Heart right ventricle (tissue), 16 donors: ENCODE data around the gene MAP7. TPM values are rescaled to one million over a fixed set of nuclear protein-coding genes. Genes with fewer than 3 reads are reported as not detected.

Experiments used
- ATAC-seq, 8 donors: fragments of 200-7000 bp; cut with Tn5 transposase; one replicate each; pipeline ENCODE4 v1.9.1; 2020; ENCODE audit warnings: mild to moderate bottlenecking in 8 of 8, moderate library complexity in 8 of 8, moderate number of reproducible peaks in 1 of 8
- DNase-seq, 2 donors: peaks; one replicate each; pipeline ENCODE4 v3.0.0-alpha.2; 2020
- H3K27ac ChIP-seq, 10 donors: fragments of 200-600 bp; sonication (generic) in 2 of 10; one replicate each; pipeline versions ENCODE4 v1.5.0 to v1.8.0; 2020 to 2022; ENCODE audit warnings: mild to moderate bottlenecking in 3 of 10
- H3K27me3 ChIP-seq, 7 donors: fragments of 200-600 bp; one replicate each; pipeline ENCODE4 v1.8.0; 2021 to 2022; ENCODE audit warnings: mild to moderate bottlenecking in 2 of 7
- H3K36me3 ChIP-seq, 9 donors: fragments of 200-600 bp; sonication (generic) in 1 of 9; one replicate each; pipeline versions ENCODE4 v1.5.0 to v1.8.0; 2020 to 2022; ENCODE audit warnings: mild to moderate bottlenecking in 2 of 9
- H3K4me1 ChIP-seq, 9 donors: fragments of 200-600 bp; sonication (generic) in 1 of 9; one replicate each; pipeline versions ENCODE4 v1.5.0 to v1.8.0; 2020 to 2022; ENCODE audit warnings: mild to moderate bottlenecking in 4 of 9
- H3K4me3 ChIP-seq, 10 donors: fragments of 200-600 bp; sonication (generic) in 2 of 10; one replicate each; pipeline versions ENCODE4 v1.5.0 to v1.8.0; 2020 to 2022; ENCODE audit warnings: mild to moderate bottlenecking in 7 of 10, moderate library complexity in 2 of 10
- H3K9me3 ChIP-seq, 11 donors: fragments of 200-600 bp in 10 of 11; sonication (generic) in 2 of 11; one replicate each; pipeline versions ENCODE4 v1.5.0 to v1.8.0; 2013 to 2022; ENCODE audit warnings: mild to moderate bottlenecking in 2 of 11, control low read depth in 1 of 11, moderate library complexity in 1 of 11
- WGBS, 2 donors: extraction: QIAGEN DNeasy Blood & Tissue Kit; methylation state at CpG; one replicate each; pipeline ENCODE4 v1.1.7; 2013; ENCODE audit warnings: inconsistent platforms in 1 of 2; 5-methylcytosine and 5-hydroxymethylcytosine counted together
- intact Hi-C, 10 donors: fragments of 100-400 bp; cut with DNase I; formaldehyde crosslinking; loops; one replicate each; pipeline versions ENCODE4 v1.11.1 to v1.14.2; 2022
- polyA plus RNA-seq, 2 donors: library from polyadenylated mRNA; stranded (reverse); fragments of 200-250 nt; gene quantifications; one replicate each; pipeline ENCODE4 v1.2.3, GENCODE V29; 2013
- total RNA-seq, 10 donors: library from RNA; stranded (reverse); fragmentation: NEBNext Ultra II Directional in 3 of 10; extraction: Animal tissue kit (Norgen Biotek cat#: 25700) in 3 of 10; gene quantifications; one replicate each; pipeline versions ENCODE4 v1.2.1 to v1.2.4, GENCODE V29; 2021 to 2023
- TF ChIP-seq, protein P1 (sequence below), 9 donors: fragments of 200-600 bp; sonication (generic) in 2 of 9; IDR thresholded peaks; one replicate each; pipeline versions ENCODE4 v1.5.0 to v1.8.0; 2021 to 2022; ENCODE audit warnings: antibody characterized with exemption in 9 of 9, mild to moderate bottlenecking in 5 of 9, moderate library complexity in 1 of 9
- donor health status: Arrhythmogenic right ventricular cardiomyopathy.
- donor health status: ischemic (EF 13 %, LVEDD 7.1; RV severe dilation, severe dysfunction).
- donor health status: healthy with polysubstance abuse.
- donor health status: DM: no; HTN: yes; CAD: no.
- donor health status: DM: no; HTN: no; CAD: no.
- donor health status: ischemic (EF 25% LVEDD 6.9; RV normal size, moderate dysfunction).
- donor health status: ischemic (EF 25% LVEDD 5.7; RV mildly dilated, moderate dysfunction).
- donor health status: healthy.
- donor health status: DM: yes; HTN: yes; CAD: no.
- donor health status: Ischemic cardiomyopathy.
- donor health status: ischemic (EF 35%, LVEDD 5.7; RV mildly dilated, moderate dysfunction).
- donor health status: nonischemic (EF 11% LVEDD 7.7; RV severe dilation, severe dysfunction).
- donor health status: DM: yes; HTN: yes; CAD: no.
- donor health status: PGD.
- donor health status: ischemic (EF 29% LVEDD 5.4; RV normal size, mild dysfunction).
- donor health status: nonischemic (EF 23%, LVEDD 6.1; RV moderate dilation, normal function).

Gene MAP7
- total and polyA plus RNA-seq, 12 donors, result 0.48 to 4.1 (median 2.3) TPM

DNA sequence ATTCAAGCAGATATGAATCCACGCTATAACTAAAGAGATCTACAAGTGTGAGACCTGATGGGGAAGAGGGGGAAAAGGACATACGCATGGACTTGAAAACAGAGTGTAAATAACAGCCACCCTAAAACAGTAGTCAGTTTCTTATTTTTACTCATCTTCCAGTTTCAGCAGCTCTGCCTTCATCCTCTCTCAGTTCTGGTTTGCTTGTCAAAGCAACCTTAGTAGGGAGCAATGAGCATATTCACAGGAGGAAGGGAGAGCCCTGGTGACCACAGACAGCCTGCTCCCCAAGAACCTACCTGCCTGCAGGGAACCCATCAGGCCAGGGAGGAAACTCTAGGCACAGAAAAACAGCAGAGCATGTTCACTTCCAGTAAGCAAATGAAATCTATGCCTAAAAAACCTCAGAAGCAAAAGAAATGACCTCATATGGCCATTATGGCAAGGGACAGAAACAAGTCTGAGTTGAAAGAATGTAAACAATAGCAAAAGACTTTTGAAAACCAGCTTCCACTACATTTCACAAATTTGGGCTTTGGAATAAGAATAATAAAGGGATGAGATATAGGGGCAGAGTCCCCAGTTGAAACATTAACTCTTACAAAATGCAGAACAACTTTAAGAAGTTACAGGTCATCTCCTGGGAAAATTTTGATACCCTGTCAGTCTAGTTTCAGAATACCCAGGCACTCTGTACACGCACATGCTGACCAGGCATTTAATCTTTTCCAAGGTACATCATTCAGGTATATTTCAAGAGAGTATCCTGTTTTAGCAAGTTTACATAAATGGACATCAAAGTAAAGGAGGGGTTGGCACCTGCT, 139.8 kb downstream of the MAP7 start:
- H3K4me1 ChIP-seq, result peaks cover 0 to 12% (median 0%) of the 10 kb centered on the region in 9 donors
- intact Hi-C loops, result no loop called here
- 87% methylated on average over 3 of the region's 3 CpGs for WGBS, 2 donors
- no peaks in the 10 kb centered on the region for H3K36me3 ChIP-seq
- no peak overlapping the region for H3K27ac ChIP-seq
- TF ChIP-seq, protein P1, sequence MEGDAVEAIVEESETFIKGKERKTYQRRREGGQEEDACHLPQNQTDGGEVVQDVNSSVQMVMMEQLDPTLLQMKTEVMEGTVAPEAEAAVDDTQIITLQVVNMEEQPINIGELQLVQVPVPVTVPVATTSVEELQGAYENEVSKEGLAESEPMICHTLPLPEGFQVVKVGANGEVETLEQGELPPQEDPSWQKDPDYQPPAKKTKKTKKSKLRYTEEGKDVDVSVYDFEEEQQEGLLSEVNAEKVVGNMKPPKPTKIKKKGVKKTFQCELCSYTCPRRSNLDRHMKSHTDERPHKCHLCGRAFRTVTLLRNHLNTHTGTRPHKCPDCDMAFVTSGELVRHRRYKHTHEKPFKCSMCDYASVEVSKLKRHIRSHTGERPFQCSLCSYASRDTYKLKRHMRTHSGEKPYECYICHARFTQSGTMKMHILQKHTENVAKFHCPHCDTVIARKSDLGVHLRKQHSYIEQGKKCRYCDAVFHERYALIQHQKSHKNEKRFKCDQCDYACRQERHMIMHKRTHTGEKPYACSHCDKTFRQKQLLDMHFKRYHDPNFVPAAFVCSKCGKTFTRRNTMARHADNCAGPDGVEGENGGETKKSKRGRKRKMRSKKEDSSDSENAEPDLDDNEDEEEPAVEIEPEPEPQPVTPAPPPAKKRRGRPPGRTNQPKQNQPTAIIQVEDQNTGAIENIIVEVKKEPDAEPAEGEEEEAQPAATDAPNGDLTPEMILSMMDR (IDR thresholded peaks at IDR 0.05), result no peak
- H3K27me3 ChIP-seq, result no peaks in the 10 kb centered on the region
- no peaks in the 10 kb centered on the region for H3K9me3 ChIP-seq
- no peak for DNase-seq
- no peak overlapping the region for H3K4me3 ChIP-seq
- no peak for ATAC-seq

DNA sequence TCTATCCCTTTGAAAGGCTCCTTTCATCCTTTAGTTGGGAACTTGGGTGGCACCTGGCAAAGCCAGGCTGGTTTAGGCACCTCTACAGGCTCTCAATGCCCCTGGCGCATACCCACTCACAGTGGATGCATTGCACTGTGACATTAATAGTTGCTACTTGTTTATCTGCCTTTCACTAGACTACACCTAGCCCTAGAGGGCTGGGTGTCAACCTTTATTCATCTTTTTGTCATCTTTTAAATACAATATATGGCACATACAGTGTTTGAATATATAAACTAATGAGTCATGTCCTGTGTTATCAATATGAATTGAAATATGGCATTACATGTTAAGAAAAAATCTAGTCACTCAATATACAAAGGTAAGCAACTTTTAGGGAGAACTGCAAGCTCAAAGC, 140.6 kb downstream of the MAP7 start:
- H3K27me3 ChIP-seq, result no peaks in the 10 kb centered on the region
- H3K4me3 ChIP-seq, result no peak overlapping the region
- TF ChIP-seq, protein P1 (IDR thresholded peaks at IDR 0.05), result no peak
- no peak for DNase-seq
- ATAC-seq, result no peak
- no peaks in the 10 kb centered on the region for H3K36me3 ChIP-seq
- no peak overlapping the region for H3K27ac ChIP-seq
- peaks cover 0 to 12% (median 0%) of the 10 kb centered on the region in 9 donors for H3K4me1 ChIP-seq
- H3K9me3 ChIP-seq, result no peaks in the 10 kb centered on the region
- 100% methylated on average over 1 of the region's 1 CpG for WGBS, 2 donors
- intact Hi-C loops, result no loop called here

DNA sequence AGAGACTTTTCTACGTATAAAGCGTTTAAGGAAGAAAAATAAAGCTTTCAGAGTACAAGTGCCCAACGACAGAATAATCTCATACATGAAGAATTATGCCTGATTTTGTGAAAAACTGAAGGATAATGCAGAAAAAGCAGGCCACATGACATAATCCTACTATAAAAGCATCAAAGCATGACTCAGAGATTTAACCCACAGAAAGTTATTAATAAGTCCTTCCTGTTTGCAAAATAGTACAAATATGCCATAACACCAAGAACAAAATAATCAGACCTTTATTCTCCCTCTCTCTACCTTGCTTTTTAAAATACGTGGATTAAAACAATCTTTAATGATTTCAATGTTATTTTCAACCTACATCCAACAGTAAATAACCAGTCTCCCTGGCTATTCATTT, 142.0 kb downstream of the MAP7 start:
- intact Hi-C loops, result no loop called here
- Histone ChIP-seq H3K36me3 (no peaks in the 10 kb centered on the region), H3K4me1 (peaks cover 0 to 22% (median 0%) of the 10 kb centered on the region in 9 donors), H3K27ac (no peak overlapping the region), H3K27me3 (no peaks in the 10 kb centered on the region), H3K4me3 (no peak overlapping the region), H3K9me3 (no peaks in the 10 kb centered on the region)
- whole genome bisulfite sequencing, 2 donors, result 68 to 76% methylated on average over 4 of the region's 4 CpGs
- ATAC-seq, result no peak
- DNase-seq, result no peak
- TF ChIP-seq, protein P1 (IDR thresholded peaks at IDR 0.05), result no peak

GRCh38 chr6:136405420-136406029, 144.7 kb downstream of the MAP7 start:
- Histone ChIP-seq H3K9me3 (no peaks in the 10 kb centered on the region), H3K4me1 (peaks cover 0 to 23% (median 0%) of the 10 kb centered on the region in 9 donors), H3K27me3 (no peaks in the 10 kb centered on the region), H3K36me3 (no peaks in the 10 kb centered on the region), H3K27ac (no peak overlapping the region), H3K4me3 (no peak overlapping the region)
- TF ChIP-seq, protein P1 (IDR thresholded peaks at IDR 0.05), result no peak
- intact Hi-C loops, result no loop called here
- WGBS, 2 donors, result 68 to 71% methylated on average over 3 of the region's 3 CpGs
- ATAC-seq (no peak), DNase-seq (no peak)
